ENCODE measurements around the gene SMPDL3A. TPM values are rescaled to one million over a fixed set of nuclear protein-coding genes. Genes with fewer than 3 reads are reported as not detected.

SMPDL3A gene
- total RNA-seq, 1 experiment from 2014 or later = 7.2 TPM

GRCh38 chr6:122775975-122776374 is 13.1 kb upstream of the SMPDL3A start:
- no peak for DNase-seq (ENCODE audit: low read depth)

GRCh38 chr6:122778302-122778701 is 10.8 kb upstream of the SMPDL3A start:
- no peak for DNase-seq (ENCODE audit: low read depth)

DNA sequence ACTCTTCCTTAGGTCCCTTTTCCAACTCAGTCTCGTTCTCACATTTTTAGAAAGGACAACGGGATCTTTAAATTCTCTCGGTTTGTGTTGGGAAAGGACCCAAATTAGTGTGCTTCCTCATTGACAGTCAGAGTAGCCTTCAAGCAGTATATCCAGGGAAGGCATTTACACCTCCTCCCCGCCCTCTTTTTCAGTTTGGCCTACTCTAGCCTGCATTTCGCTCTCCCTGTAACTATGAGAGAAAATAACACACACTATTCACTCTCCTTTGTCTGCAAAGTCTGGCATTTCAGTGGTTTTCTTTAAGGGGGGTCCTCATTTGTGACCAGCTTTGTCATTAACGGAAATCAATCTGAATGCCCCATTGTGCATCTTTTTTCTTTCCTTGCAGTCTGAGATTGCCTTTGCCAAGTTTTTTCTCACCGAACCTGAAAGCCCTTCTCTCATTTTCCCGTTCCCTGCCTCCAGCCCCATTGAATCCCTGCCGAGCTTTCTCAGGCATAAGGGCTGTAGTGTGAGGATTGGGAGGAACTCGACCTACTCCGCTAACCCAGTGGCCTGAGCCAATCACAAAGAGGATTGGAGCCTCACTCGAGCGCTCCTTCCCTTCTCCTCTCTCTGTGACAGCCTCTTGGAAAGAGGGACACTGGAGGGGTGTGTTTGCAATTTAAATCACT is 9.9 kb upstream of the SMPDL3A start:
- DNase-seq (ENCODE audit: low read depth) = peak; percentile 12

GRCh38 chr6:122779667-122780066 is 9.4 kb upstream of the SMPDL3A start, which contains the start of gene FABP7:
FABP7 (plus strand) TSS chr6:122779716; CDS start chr6:122779795, 79 bp downstream.
- no peak for DNase-seq (ENCODE audit: low read depth)

- no peak for DNase-seq (ENCODE audit: low read depth)
Measured at GRCh38 chr6:122780114-122780513, 8.9 kb upstream of the SMPDL3A start.

DNA sequence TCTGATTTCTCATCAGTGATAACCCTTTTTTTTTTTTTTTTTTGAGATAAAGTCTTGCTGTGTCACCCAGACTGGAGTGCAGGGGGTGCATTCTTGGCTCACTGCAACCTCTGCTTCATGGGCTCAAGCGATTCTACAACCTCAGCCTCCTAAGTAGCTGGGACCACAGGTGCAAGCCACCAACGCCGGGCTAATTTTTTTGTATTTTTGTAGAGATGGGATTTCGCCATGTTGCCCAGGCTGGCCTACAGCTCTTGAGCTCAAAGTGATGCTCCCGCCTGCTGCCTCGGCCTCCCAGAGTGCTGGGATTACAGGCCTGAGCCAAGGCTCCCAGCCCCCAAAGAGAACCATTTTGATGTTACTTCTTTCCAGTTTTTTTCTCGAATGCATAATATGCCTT is 7.3 kb upstream of the SMPDL3A start:
- no peak for DNase-seq (ENCODE audit: low read depth)

DNA sequence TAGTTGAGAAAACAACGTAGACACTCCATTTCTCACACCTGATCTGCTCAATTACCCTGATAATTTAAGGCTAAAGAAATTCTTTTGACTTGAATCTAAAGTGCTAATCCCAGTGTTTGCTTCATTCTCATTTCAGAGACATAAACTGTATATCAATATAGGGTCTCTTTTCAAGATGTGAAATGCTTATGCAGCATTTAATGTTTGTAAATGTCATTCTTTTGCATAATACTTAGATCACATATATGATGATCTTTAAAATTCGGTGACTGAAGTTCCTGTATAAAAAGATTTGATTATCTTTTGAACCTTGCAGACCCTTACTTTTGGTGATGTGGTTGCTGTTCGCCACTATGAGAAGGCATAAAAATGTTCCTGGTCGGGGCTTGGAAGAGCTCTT is 5.7 kb upstream of the SMPDL3A start:
- no peak for DNase-seq (ENCODE audit: low read depth)

DNA sequence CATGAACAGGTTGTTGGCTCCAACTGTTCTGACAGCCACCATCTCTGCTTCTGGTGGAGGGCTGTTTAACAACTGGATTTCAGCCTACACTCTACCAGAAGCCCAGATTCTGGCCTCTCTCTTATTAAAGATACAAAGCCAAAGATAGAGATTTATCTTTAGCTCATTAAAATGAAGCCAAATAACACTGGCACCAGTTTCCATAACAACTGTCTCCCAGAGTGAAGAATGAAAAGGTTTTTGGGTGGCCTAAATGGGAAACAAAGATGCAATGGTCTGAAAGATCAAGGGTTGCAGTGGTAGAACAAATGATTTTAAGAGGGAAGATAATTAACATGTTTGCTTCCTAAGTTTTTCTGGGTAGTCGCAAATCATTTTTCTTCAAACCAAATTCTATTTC is 3.2 kb upstream of the SMPDL3A start:
- no peak for DNase-seq (ENCODE audit: low read depth)

DNA sequence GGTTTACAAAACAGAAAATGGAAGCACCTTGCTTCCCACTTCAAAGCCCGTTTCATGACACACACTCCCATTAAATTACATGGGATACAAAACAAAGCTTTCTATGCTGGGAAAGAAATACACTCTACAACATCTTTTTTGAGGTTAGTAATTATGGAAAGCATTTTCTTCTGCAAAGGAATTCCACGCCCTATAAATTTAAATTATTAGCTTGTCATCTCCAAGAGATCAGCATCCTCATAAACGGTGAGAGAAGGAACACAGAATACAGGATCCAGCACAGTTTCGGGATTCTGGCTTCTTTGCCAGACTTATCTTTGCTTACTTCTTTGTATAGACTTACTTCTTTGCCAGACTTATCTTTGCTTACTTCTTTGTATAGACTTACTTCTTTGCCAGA is 1.3 kb upstream of the SMPDL3A start:
- no peak for DNase-seq (ENCODE audit: low read depth)

DNA sequence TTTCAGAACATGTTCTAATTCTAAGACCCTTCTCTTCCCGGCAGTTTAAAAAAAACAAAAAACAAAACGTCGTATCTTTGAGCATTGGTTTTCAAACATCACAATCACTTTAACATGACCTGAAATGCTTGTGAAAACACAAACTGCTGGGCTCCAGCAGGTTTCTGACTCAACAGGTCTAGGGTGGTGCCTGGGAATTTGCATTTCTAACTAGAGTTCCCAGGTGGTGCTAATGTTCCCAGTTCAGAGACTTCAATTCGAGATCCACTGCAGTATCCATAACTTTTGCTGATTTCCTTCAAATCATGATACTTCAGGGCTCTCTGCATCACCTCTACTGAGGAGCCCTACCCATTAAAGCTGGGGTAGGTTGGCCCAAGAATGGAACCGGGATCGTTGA is 850 bp upstream of the SMPDL3A start:
- no peak for DNase-seq (ENCODE audit: low read depth)

DNA sequence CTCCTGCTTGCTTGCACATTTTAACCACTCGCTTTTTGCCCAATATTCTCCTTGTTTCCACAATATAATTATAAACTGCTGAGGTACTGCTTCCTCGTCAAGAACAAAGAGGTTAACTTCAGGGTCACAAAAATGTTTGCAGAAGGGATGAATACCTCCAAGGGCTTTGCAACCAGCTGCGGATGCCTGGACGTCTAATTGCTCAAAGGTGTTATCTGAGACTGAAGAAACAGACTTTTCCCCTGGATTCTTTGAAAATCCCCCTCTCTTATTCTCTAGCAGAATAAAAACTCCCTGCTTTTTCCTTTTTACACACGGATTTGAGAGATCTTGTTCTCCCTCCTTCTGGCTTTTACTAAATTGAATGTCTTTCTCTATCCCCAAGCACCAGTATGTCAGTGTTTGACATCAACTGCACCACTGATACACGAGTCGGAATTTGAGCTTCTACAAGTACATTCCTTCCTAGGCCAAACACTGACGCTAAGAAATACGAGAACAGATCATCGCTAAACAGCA is 336 bp upstream of the SMPDL3A start:
- DNase-seq (ENCODE audit: low read depth) = no peak

DNA sequence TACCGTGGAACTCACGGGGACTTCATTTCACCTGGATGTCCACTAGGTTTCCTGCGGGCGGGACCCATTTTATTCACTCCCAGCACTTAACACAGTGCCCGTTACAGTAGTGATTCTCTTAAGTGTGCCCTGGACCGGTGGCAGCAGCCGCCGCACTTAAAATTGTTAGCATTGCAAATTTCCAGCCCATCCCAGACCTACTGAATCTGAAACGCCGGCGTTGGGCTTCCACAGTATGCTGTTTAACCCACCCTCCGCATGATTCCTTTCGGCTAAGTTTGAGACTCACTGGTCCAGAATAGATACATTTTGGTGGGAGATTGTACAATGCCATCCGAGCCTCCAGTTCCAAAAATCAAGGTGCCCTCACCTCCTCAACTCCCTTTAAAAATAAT is 967 bp downstream of the SMPDL3A start:
- no peak for DNase-seq (ENCODE audit: low read depth)

GRCh38 chr6:122790423-122791309 is 1.6 kb downstream of the SMPDL3A start:
- DNase-seq (ENCODE audit: low read depth) = peak; percentile 46

DNA sequence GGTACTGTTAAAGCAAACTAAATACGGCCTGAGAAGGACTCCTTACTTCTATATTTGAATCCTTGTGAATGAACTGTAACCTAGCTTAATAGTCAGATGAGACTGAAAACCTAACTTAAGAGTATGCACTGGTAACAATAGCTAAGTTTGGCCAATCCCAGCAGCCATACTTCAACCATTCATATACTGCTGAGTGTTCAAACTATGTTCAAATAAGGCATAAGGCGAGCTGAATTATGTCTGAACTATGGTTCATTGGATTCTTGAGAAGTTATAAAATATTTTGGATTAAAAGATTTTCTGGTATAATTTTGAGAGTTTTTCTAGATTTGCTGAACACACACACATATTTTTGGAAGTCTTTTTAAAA is 2.2 kb downstream of the SMPDL3A start:
- DNase-seq (ENCODE audit: low read depth) = no peak

- DNase-seq (ENCODE audit: low read depth) = no peak
Measured at GRCh38 chr6:122792766-122793165, 3.7 kb downstream of the SMPDL3A start.

GRCh38 chr6:122797537-122797936 is 8.5 kb downstream of the SMPDL3A start:
- DNase-seq (ENCODE audit: low read depth) = no peak

- DNase-seq (ENCODE audit: low read depth) = peak; percentile 86
Measured at GRCh38 chr6:122798099-122798641, 9.1 kb downstream of the SMPDL3A start.

DNA sequence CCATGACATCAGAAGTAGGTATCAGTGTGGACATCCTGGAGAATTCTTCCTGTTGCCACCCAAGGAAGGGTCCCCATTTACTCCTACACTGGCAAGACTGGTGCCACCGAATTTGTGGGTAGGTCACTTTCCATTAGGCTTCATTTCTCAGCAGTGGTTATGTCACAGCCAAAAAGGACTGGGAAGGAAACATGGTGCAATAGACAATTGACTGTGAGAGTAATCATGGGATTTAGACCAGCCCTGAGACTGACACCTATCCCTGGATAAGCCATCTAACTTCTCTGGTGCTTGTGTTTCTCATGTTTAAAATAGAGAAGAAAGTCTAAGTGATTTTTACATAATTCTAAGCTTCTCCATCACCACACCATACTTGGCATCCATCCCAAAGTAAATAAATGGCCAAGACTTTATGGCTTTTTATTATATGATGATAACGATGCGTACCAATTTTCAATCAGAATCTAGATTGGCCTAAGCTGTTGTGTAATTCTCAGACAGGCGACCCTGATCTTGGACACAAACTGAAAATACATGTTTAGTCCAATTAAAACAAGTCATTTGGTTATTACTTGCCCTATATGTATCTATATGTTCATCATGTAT is 10.2 kb downstream of the SMPDL3A start:
- DNase-seq (ENCODE audit: low read depth) = no peak

- DNase-seq (ENCODE audit: low read depth) = peak; percentile 54
Measured at GRCh38 chr6:122799916-122800686, 11.0 kb downstream of the SMPDL3A start.

- no peak for DNase-seq (ENCODE audit: low read depth)
Measured at GRCh38 chr6:122800906-122801305, 11.8 kb downstream of the SMPDL3A start.

- DNase-seq (ENCODE audit: low read depth) = no peak
Measured at GRCh38 chr6:122801397-122801796, 12.3 kb downstream of the SMPDL3A start.

Data from M059J (cell line).